ENCODE measurements around the gene TMEM187.

Gene TMEM187

DNA sequence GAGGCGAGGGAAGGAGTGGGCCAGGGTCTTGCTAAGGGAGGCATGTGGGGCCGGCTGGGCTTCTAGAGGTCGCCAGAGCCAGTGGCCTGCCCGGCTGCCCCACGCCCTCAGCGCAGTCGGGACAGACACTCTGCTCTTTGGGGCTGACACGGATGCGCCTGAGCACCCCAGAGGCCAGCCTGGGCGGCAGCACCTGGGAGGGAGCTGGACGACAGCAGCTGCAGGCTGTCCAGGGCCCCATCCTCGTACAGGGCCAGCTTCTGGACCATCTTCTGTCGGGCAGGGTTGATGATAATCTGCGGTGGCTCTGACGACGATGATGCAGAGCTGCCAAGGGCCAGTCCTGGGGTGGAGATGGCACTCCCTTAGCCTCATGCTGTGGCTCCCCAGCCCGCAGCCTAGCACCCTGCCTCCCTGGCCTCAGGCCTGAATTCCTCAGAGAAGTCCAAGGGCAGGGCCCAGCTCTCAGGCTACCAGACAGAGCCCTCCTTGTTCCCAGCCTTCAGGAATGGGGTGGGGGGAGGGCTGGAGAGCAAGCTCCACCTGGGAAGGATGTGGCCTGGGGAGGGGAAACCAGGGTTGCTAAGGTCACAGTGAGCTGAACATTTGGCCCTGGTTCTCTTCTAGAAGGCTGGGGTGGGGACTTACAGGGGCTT lies 39.9 kb downstream of the TMEM187 start:
- Histone ChIP-seq H3K4me1 (no peaks in the 10 kb centered on the region), H3K36me3 (ENCODE audit: control insufficient read depth, insufficient read depth, low read length) (no peaks in the 10 kb centered on the region), H3K27me3 (ENCODE audit: control insufficient read depth, insufficient read depth, low read length) (no peaks in the 10 kb centered on the region), H3K4me3 (ENCODE audit: low read depth, low read length) (no peak overlapping the region), H3K27ac (no peak overlapping the region), H2AFZ (no peak overlapping the region), H3K9me3 (ENCODE audit: control insufficient read depth, low read length) (no peaks in the 10 kb centered on the region), H3K79me2 (no peaks in the 10 kb centered on the region), H3K4me2 (ENCODE audit: low read length) (no peak overlapping the region), H3K9ac (no peak overlapping the region)
- no peak for TF ChIP-seq CTCF (IDR thresholded peaks at IDR 0.05)

DNA sequence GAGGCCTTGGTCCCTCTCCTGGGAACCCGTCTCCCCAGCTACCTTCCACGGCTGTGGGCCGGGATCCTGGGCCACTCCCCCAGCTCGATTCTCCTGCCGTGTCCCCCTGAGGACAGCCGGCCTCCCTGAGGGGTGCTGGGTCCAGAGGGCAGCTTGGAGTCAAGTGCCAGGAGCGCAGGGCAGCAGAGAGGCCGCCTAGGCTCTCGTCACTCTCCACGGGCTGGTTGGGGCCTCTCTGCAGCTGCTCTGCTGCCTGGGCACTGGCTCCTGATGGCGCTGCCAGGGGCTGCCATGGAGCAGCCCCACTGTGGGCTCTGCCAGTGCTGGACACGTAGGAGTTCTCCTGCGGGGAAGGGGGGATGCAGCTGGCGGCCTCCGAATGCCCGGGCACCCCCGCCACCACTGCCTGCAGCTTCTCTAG lies 40.5 kb downstream of the TMEM187 start:
- H3K79me2 ChIP-seq, result no peaks in the 10 kb centered on the region
- no peak overlapping the region for H3K4me2 ChIP-seq (ENCODE audit: low read length)
- no peaks in the 10 kb centered on the region for H3K27me3 ChIP-seq (ENCODE audit: control insufficient read depth, insufficient read depth, low read length)
- H3K27ac ChIP-seq, result no peak overlapping the region
- H3K4me3 ChIP-seq (ENCODE audit: low read depth, low read length), result no peak overlapping the region
- H2AFZ ChIP-seq, result no peak overlapping the region
- H3K9ac ChIP-seq, result no peak overlapping the region
- no peak for TF ChIP-seq CTCF (IDR thresholded peaks at IDR 0.05)
- no peaks in the 10 kb centered on the region for H3K4me1 ChIP-seq
- no peaks in the 10 kb centered on the region for H3K9me3 ChIP-seq (ENCODE audit: control insufficient read depth, low read length)
- H3K36me3 ChIP-seq (ENCODE audit: control insufficient read depth, insufficient read depth, low read length), result no peaks in the 10 kb centered on the region

GRCh38 chrX:154013614-154014360 lies 41.2 kb downstream of the TMEM187 start:
- Histone ChIP-seq H3K27me3 (ENCODE audit: control insufficient read depth, insufficient read depth, low read length) (no peaks in the 10 kb centered on the region), H2AFZ (no peak overlapping the region), H3K79me2 (no peaks in the 10 kb centered on the region), H3K4me3 (ENCODE audit: low read depth, low read length) (no peak overlapping the region), H3K36me3 (ENCODE audit: control insufficient read depth, insufficient read depth, low read length) (no peaks in the 10 kb centered on the region), H3K9ac (no peak overlapping the region), H3K4me2 (ENCODE audit: low read length) (no peak overlapping the region), H3K4me1 (no peaks in the 10 kb centered on the region), H3K27ac (no peak overlapping the region), H3K9me3 (ENCODE audit: control insufficient read depth, low read length) (no peaks in the 10 kb centered on the region)
- TF ChIP-seq CTCF (IDR thresholded peaks at IDR 0.05), result peak; percentile 81

DNA sequence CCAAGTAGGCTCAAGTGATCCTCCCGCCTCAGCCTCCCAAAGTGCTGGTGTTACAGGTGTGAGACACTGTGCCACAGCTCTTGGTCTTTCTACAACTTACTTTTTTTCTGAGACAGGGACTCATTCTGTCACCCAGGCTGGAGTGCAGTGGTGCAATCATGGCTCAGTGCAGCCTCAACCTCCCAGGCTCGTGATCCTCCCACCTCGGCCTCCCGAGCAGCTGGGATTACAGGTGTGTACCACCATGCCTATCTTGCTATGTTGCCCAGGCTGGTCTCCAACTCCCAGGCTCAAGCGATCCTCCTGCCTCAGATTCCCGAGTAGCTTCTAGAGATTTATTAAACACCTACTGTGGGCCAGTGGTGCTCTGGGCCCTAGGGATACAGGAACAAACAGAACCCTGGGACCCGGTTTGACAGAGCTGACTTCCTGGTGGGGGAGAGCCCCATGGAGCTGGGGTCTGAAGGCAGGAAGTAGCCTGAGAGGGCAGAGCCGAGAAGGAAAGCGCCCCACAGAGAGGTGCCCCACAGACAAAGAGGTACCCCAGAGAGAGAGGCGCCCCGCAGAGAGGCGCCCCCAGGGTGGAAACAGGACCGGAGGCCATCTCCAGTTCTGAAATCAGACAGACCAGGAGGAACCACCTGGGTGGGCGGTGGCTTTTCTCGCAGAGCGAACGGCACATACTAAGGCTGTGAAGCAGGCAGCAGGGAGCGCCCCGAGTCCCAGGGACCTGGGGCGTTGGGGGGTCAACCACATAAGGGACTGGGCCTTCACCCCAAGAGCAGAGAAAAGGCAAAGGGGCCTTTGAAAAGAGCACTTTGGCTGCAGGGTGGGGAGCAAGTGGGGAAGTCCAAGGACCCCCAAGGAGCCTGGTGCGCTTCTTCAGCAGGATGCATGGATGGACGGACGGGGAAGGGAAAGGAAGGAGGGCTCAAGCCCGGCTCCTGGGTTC lies 42.2 kb downstream of the TMEM187 start:
- H3K36me3 ChIP-seq (ENCODE audit: control insufficient read depth, insufficient read depth, low read length), result no peaks in the 10 kb centered on the region
- H2AFZ ChIP-seq, result no peak overlapping the region
- no peak overlapping the region for H3K4me3 ChIP-seq (ENCODE audit: low read depth, low read length)
- H3K4me1 ChIP-seq, result no peaks in the 10 kb centered on the region
- no peak overlapping the region for H3K4me2 ChIP-seq (ENCODE audit: low read length)
- no peaks in the 10 kb centered on the region for H3K27me3 ChIP-seq (ENCODE audit: control insufficient read depth, insufficient read depth, low read length)
- H3K9ac ChIP-seq, result no peak overlapping the region
- no peak overlapping the region for H3K27ac ChIP-seq
- TF ChIP-seq CTCF (IDR thresholded peaks at IDR 0.05), result no peak
- H3K9me3 ChIP-seq (ENCODE audit: control insufficient read depth, low read length), result no peaks in the 10 kb centered on the region
- H3K79me2 ChIP-seq, result no peaks in the 10 kb centered on the region
